OCI-LY3 (cell line): ENCODE results near the gene CPSF3.

Experiments used
- H2AFZ ChIP-seq: fragments of 200-600, 300-600 bp; shearing (Covaris generic); 2 replicates; pipeline ENCODE4 v1.6.0; 2014; ENCODE audit warnings: antibody characterized with exemption, low read depth, low read length
- H3K27ac ChIP-seq: fragments of 200-600, 300-600 bp; sonication (generic); 2 replicates; pipeline ENCODE4 v1.5.1; 2014; ENCODE audit warnings: mild to moderate bottlenecking, low read length, moderate library complexity, mixed read lengths
- H3K27me3 ChIP-seq: fragments of 200-600, 300-600 bp; sonication (generic); 2 replicates; pipeline ENCODE4 v1.6.1; 2014; ENCODE audit warnings: low read depth, low read length, mixed read lengths
- H3K36me3 ChIP-seq: fragments of 200-600, 300-600 bp; sonication (generic); replicated peaks from 2 replicates; pipeline ENCODE3; 2014; ENCODE audit warnings: low read depth, low read length, mixed read lengths
- H3K4me1 ChIP-seq: fragments of 300-600, 200-600 bp; sonication (generic); 2 replicates; pipeline ENCODE4 v1.6.1; 2014; ENCODE audit warnings: low read length, mixed read lengths
- H3K4me2 ChIP-seq: fragments of 200-600, 300-600 bp; sonication (generic); 2 replicates; pipeline ENCODE4 v1.6.1; 2014; ENCODE audit warnings: low read length, mixed read lengths
- H3K4me3 ChIP-seq: fragments of 300-600, 200-600 bp; sonication (generic); 2 replicates; pipeline ENCODE4 v1.5.1; 2014; ENCODE audit warnings: antibody characterized with exemption, mild to moderate bottlenecking, low read length, moderate library complexity
- H3K79me2 ChIP-seq: fragments of 300-600, 200-600 bp; shearing (Covaris generic); 2 replicates; pipeline ENCODE4 v1.6.1; 2014; ENCODE audit warnings: mild to moderate bottlenecking, low read length, mixed read lengths
- H3K9ac ChIP-seq: fragments of 300-600, 200-600 bp; shearing (Covaris generic); 2 replicates; pipeline ENCODE4 v1.6.0; 2014; ENCODE audit warnings: mild to moderate bottlenecking, low read length, moderate library complexity
- H3K9me3 ChIP-seq: fragments of 200-600, 300-600 bp; shearing (Covaris generic); 2 replicates; pipeline ENCODE4 v1.6.1; 2014; ENCODE audit warnings: low read length, mixed read lengths; ENCODE audit not compliant: insufficient read depth
- H4K20me1 ChIP-seq: fragments of 200-600, 300-600 bp; sonication (generic); 2 replicates; pipeline ENCODE4 v1.6.1; 2016; ENCODE audit warnings: low read length, mixed read lengths; ENCODE audit not compliant: insufficient read depth
- CTCF ChIP-seq: fragments of 200-600, 300-600 bp; sonication (generic); IDR thresholded peaks from 2 replicates; pipeline ENCODE4 v1.5.1; 2014; ENCODE audit warnings: antibody characterized with exemption, low read length, low read depth
- EZH2phosphoT487 ChIP-seq: fragments of 200-600 bp; shearing (Covaris generic); IDR thresholded peaks from 2 replicates; pipeline ENCODE4 v1.6.1; 2018; ENCODE audit warnings: antibody characterized with exemption, mixed run types, low read depth

CPSF3 gene

GRCh38 chr2:9441556-9441955, 18.1 kb downstream of the CPSF3 start:
- no peak overlapping the region for H3K27ac ChIP-seq
- H3K36me3 ChIP-seq, result peaks cover 56% of the 10 kb centered on the region
- H3K4me1 ChIP-seq, result no peaks in the 10 kb centered on the region

GRCh38 chr2:9443526-9443925, 20.1 kb downstream of the CPSF3 start:
- Histone ChIP-seq H3K4me1 (no peaks in the 10 kb centered on the region), H3K36me3 (peaks cover 48% of the 10 kb centered on the region), H3K4me2 (no peak overlapping the region), H3K27me3 (no peaks in the 10 kb centered on the region), H4K20me1 (no peaks in the 10 kb centered on the region), H3K9me3 (no peaks in the 10 kb centered on the region), H3K79me2 (no peaks in the 10 kb centered on the region), H3K27ac (no peak overlapping the region), H2AFZ (no peak overlapping the region), H3K4me3 (no peak overlapping the region), H3K9ac (no peak overlapping the region)
- no peak for TF ChIP-seq CTCF
- TF ChIP-seq EZH2phosphoT487, result no peak

More at GRCh38 chr2:9441556-9441955, 18.1 kb downstream of the CPSF3 start:
- Histone ChIP-seq H3K79me2 (no peaks in the 10 kb centered on the region), H3K27me3 (no peaks in the 10 kb centered on the region), H3K4me3 (no peak overlapping the region), H3K9me3 (no peaks in the 10 kb centered on the region), H3K4me2 (no peak overlapping the region), H4K20me1 (no peaks in the 10 kb centered on the region), H3K9ac (no peak overlapping the region), H2AFZ (no peak overlapping the region)
- TF ChIP-seq CTCF, result no peak
- no peak for TF ChIP-seq EZH2phosphoT487

- peaks cover 41% of the 10 kb centered on the region for H3K36me3 ChIP-seq
- H3K9me3 ChIP-seq, result no peaks in the 10 kb centered on the region
- no peaks in the 10 kb centered on the region for H3K27me3 ChIP-seq
- no peak overlapping the region for H3K9ac ChIP-seq
- TF ChIP-seq EZH2phosphoT487, result no peak
- TF ChIP-seq CTCF, result no peak
- H3K79me2 ChIP-seq, result no peaks in the 10 kb centered on the region
- no peak overlapping the region for H3K27ac ChIP-seq
- no peak overlapping the region for H3K4me3 ChIP-seq
- H4K20me1 ChIP-seq, result no peaks in the 10 kb centered on the region
- no peak overlapping the region for H2AFZ ChIP-seq
- no peak overlapping the region for H3K4me2 ChIP-seq
- no peaks in the 10 kb centered on the region for H3K4me1 ChIP-seq
Observed at GRCh38 chr2:9445089-9445488, 21.6 kb downstream of the CPSF3 start.

- Histone ChIP-seq H3K9ac (no peak overlapping the region), H3K36me3 (peaks cover 25% of the 10 kb centered on the region), H3K4me1 (no peaks in the 10 kb centered on the region), H3K9me3 (no peaks in the 10 kb centered on the region), H3K4me2 (no peak overlapping the region), H3K4me3 (no peak overlapping the region), H2AFZ (no peak overlapping the region), H4K20me1 (no peaks in the 10 kb centered on the region), H3K27me3 (no peaks in the 10 kb centered on the region), H3K79me2 (no peaks in the 10 kb centered on the region), H3K27ac (no peak overlapping the region)
- TF ChIP-seq CTCF, result no peak
- no peak for TF ChIP-seq EZH2phosphoT487
Observed at GRCh38 chr2:9451231-9451630, 27.8 kb downstream of the CPSF3 start.
